MCF 10A (cell line): Measurements from ENCODE around the gene SCAMP5. TPM values are rescaled to one million over a fixed set of nuclear protein-coding genes. Genes with fewer than 3 reads are reported as not detected.

Experiments used
- BruUV-seq: library from RNA; stranded (reverse); fragments of 400-500 nt; replicated peaks from 2 replicates; lab custom pipeline; 2021; lab: Mats Ljungman, UMichigan
- CTCF ChIA-PET: fragments of 300-600 bp; sonication (Branson Sonifier 250); formaldehyde crosslinking; extraction: SDS; loops from one replicate; lab custom pipeline; 2021; ENCODE audit warnings: antibody characterized with exemption, inconsistent platforms; lab: Yijun Ruan, JAX
- POLR2A ChIA-PET: fragments of 300-600, 350-650 bp; sonication (Branson Sonifier 250); formaldehyde crosslinking; extraction: SDS; loops from one replicate; lab custom pipeline; 2020; ENCODE audit warnings: antibody characterized with exemption, inconsistent platforms; lab: Yijun Ruan, JAX
- DNase-seq: peaks from one replicate; pipeline ENCODE4 v3.0.0-alpha.2; 2018; ENCODE audit not compliant: unreplicated experiment
- H3K27ac Mint-ChIP-seq: one replicate; pipeline ENCODE4 v1.8.0; 2022; ENCODE audit warnings: mild to moderate bottlenecking, low read depth, mixed read lengths; ENCODE audit not compliant: unreplicated experiment
- H3K27me3 Mint-ChIP-seq: one replicate; pipeline ENCODE4 v1.8.0; 2022; ENCODE audit warnings: mixed read lengths; ENCODE audit not compliant: insufficient read depth, unreplicated experiment
- H3K36me3 Mint-ChIP-seq: one replicate; pipeline ENCODE4 v1.8.0; 2022; ENCODE audit warnings: mild to moderate bottlenecking, moderate library complexity, mixed read lengths; ENCODE audit not compliant: insufficient read depth, unreplicated experiment
- H3K4me1 Mint-ChIP-seq: one replicate; pipeline ENCODE4 v1.8.0; 2022; ENCODE audit warnings: mixed read lengths; ENCODE audit not compliant: insufficient read depth, unreplicated experiment
- H3K4me3 Mint-ChIP-seq: one replicate; pipeline ENCODE4 v1.8.0; 2022; ENCODE audit warnings: mild to moderate bottlenecking, moderate library complexity, mixed read lengths; ENCODE audit not compliant: unreplicated experiment
- H3K9me3 Mint-ChIP-seq: one replicate; pipeline ENCODE4 v1.8.0; 2022; ENCODE audit warnings: mixed read lengths; ENCODE audit not compliant: unreplicated experiment
- CTCF ChIP-seq: fragments of 200-600 bp; IDR thresholded peaks from one replicate; pipeline ENCODE4 v1.8.0; 2022; ENCODE audit warnings: antibody characterized with exemption, mild to moderate bottlenecking; ENCODE audit not compliant: unreplicated experiment
- intact Hi-C: fragments of 100-400 bp; cut with micrococcal nuclease; formaldehyde crosslinking; loops from 2 replicates; pipeline ENCODE4 v1.14.1; 2022
- total RNA-seq: library from RNA; stranded (reverse); gene quantifications from 2 replicates; pipeline ENCODE4 v1.2.3, GENCODE V29; 2022

Gene SCAMP5
- total RNA-seq, 1 experiment from 2014 or later, result 0.54 TPM

- TF ChIP-seq CTCF, result no peak
- Mint-ChIP-seq H3K27ac (peak overlapping the region; percentile 95), H3K36me3 (peaks cover 7% of the 10 kb centered on the region), H3K4me1 (no peaks in the 10 kb centered on the region), H3K9me3 (no peaks in the 10 kb centered on the region), H3K4me3 (peak overlapping the region; percentile 94), H3K27me3 (no peaks in the 10 kb centered on the region)
- ChIA-PET POLR2A (interaction anchor here (0.6 to 3.1 kb wide), 19 partner anchors 8 to 735 kb away, joined by 3 to 35 read pairs (median 4); partner anchors contain the start of genes C15orf39, COMMD4, COX5A and MAN2C1), CTCF (interaction anchor here (0.6 to 1.1 kb wide), 5 partner anchors 11 to 243 kb away, joined by 3 to 6 read pairs (median 3); partner anchors contain the start of gene C15orf39)
- intact Hi-C loops, result loop anchor here (10.0 kb wide), 2 partner anchors 252 to 282 kb away; no protein-coding TSS in a partner anchor
- DNase-seq, result no peak
- BruUV-seq, result no TSS peak
Measured at GRCh38 chr15:75022783-75023180, 27.4 kb downstream of the SCAMP5 start.

- intact Hi-C loops, result loop anchor here (10.0 kb wide), 2 partner anchors 251 to 281 kb away; no protein-coding TSS in a partner anchor
- Mint-ChIP-seq H3K36me3 (peaks cover 7% of the 10 kb centered on the region), H3K4me3 (peak within 1 kb of the TSS; percentile 94), H3K9me3 (no peaks in the 10 kb centered on the region), H3K4me1 (no peaks in the 10 kb centered on the region), H3K27ac (peak within 1 kb of the TSS; percentile 95), H3K27me3 (no peaks in the 10 kb centered on the region)
- TF ChIP-seq CTCF, result no peak
- DNase-seq, result peak; percentile 95
- POLR2A ChIA-PET, result interaction anchor here (0.6 to 3.1 kb wide), 25 partner anchors 8 to 735 kb away, joined by 3 to 35 read pairs (median 4); partner anchors contain the start of genes C15orf39, COMMD4, COX5A and MAN2C1
- BruUV-seq, result no TSS peak
- CTCF ChIA-PET, result interaction anchor here (0.6 to 2.6 kb wide), 6 partner anchors 11 to 243 kb away, joined by 3 to 6 read pairs (median 4); partner anchors contain the start of gene C15orf39
Measured at GRCh38 chr15:75023181-75023871, 28.0 kb downstream of the SCAMP5 start, which contains the start of gene PPCDC. Gene PPCDC (plus strand): TSS chr15:75023590. CDS start chr15:75028319, 4,729 bp downstream.

- CTCF ChIA-PET, result interaction anchor here (0.7 to 2.6 kb wide), 6 partner anchors 10 to 182 kb away, joined by 3 to 14 read pairs (median 6); partner anchors contain the start of gene C15orf39
- Mint-ChIP-seq H3K4me1 (peaks cover 2% of the 10 kb centered on the region), H3K27me3 (no peaks in the 10 kb centered on the region), H3K36me3 (peaks cover 7% of the 10 kb centered on the region), H3K9me3 (no peaks in the 10 kb centered on the region), H3K4me3 (peak overlapping the region; percentile 94), H3K27ac (peak overlapping the region; percentile 95)
- TF ChIP-seq CTCF, result no peak
- DNase-seq, result peak; percentile 51
- POLR2A ChIA-PET, result interaction anchor here (0.6 to 3.1 kb wide), 21 partner anchors 9 to 430 kb away, joined by 3 to 35 read pairs (median 4); partner anchors contain the start of genes C15orf39, COMMD4, COX5A and MAN2C1
- BruUV-seq, result TSS peak; percentile 77
- intact Hi-C loops, result loop anchor here (10.0 kb wide), 2 partner anchors 251 to 281 kb away; no protein-coding TSS in a partner anchor
Measured at GRCh38 chr15:75023872-75024636, 28.7 kb downstream of the SCAMP5 start.
